ENCODE data around the gene DUSP1.

The DUSP1 gene

DNA sequence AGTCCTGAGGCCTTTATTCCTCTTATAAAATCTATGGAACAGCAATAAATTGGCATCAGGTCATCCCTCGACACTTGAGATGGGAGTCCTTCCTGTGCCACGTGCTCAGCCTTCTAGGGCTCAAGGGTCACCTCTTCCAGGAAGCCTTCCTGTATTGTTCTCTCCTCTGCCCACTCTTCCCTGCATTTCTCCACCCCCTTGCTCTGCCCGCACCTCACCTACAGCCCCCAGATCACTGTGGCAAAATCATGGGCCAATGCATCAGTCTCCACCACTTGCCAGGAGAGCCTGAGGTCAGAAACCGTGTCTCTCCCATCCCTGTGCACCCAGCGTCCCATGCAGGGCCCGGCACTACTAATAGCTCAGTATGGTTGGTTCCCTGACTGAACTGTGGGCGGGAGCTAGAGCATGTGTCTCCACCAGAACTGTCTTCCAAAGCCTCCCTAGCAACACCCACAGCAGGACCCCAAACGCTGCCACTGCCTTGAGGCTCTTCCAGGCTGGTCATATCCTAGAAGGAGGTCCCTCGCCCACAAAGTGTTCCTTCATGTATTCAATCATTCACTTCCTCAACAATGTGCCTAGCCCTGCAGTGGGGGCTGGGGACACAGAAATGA lies 13.5 kb downstream of the DUSP1 start (continued):
- TF ChIP-seq, protein P1, sequence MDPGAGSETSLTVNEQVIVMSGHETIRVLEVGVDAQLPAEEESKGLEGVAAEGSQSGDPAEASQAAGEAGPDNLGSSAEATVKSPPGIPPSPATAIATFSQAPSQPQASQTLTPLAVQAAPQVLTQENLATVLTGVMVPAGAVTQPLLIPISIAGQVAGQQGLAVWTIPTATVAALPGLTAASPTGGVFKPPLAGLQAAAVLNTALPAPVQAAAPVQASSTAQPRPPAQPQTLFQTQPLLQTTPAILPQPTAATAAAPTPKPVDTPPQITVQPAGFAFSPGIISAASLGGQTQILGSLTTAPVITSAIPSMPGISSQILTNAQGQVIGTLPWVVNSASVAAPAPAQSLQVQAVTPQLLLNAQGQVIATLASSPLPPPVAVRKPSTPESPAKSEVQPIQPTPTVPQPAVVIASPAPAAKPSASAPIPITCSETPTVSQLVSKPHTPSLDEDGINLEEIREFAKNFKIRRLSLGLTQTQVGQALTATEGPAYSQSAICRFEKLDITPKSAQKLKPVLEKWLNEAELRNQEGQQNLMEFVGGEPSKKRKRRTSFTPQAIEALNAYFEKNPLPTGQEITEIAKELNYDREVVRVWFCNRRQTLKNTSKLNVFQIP (CRISPR knock-in tag; IDR thresholded peaks at IDR 0.05; ENCODE audit: borderline replicate concordance, low read depth) = no peak
- TF ChIP-seq TOX (CRISPR knock-in tag; IDR thresholded peaks at IDR 0.05; ENCODE audit: borderline replicate concordance) (no peak), ZNF8 (CRISPR knock-in tag; IDR thresholded peaks at IDR 0.05) (no peak), ZC3H10 (CRISPR knock-in tag; IDR thresholded peaks at IDR 0.05) (no peak), TCF4 (CRISPR knock-in tag; IDR thresholded peaks at IDR 0.05; ENCODE audit: borderline replicate concordance) (no peak), ESRRG (CRISPR knock-in tag; IDR thresholded peaks at IDR 0.05) (no peak), OSR1 (CRISPR knock-in tag; IDR thresholded peaks at IDR 0.05) (no peak)

DNA sequence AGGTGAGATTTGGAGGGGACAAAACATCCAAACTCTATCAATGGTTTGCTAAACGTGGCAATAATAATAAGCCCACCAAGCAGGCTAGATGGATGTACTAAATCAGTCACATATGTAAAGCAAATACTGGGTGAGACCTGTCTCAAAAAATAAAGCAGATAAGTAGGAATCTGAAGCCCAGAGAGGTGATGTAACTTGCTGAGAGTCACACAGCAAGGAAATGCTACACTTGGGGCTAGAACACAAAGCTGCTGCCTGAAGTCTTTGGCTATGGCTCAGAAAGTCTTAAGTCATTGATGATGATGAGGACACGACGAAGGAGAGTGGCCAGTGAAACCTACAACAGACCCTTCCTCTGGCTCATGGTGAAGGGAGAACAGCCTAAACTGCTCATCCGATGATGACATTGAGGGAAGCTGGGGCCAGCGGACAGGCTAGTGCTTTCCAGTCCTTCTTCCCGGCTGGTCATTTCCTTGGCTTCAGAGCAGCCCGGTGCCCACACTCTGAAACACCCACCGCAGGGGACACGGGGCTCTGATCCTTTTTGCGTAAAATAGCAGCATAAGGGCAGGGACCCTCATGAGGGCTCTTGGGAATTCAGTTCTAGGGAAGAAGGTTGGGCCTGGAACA lies 14.1 kb downstream of the DUSP1 start:
- ATAC-seq = no peak

GRCh38 chr5:172754596-172755356 lies 16.2 kb downstream of the DUSP1 start:
- no peak for ATAC-seq
- TF ChIP-seq ZC3H10 (CRISPR knock-in tag; IDR thresholded peaks at IDR 0.05) (no peak), ISL1 (CRISPR knock-in tag; IDR thresholded peaks at IDR 0.05) (no peak), ZNF8 (CRISPR knock-in tag; IDR thresholded peaks at IDR 0.05) (no peak), TOX (CRISPR knock-in tag; IDR thresholded peaks at IDR 0.05; ENCODE audit: borderline replicate concordance) (no peak), TCF4 (CRISPR knock-in tag; IDR thresholded peaks at IDR 0.05; ENCODE audit: borderline replicate concordance) (no peak), ESRRG (CRISPR knock-in tag; IDR thresholded peaks at IDR 0.05) (no peak), PPARA (CRISPR knock-in tag; IDR thresholded peaks at IDR 0.05; ENCODE audit: borderline replicate concordance) (no peak), CSRNP3 (CRISPR knock-in tag; IDR thresholded peaks at IDR 0.05) (no peak)

More for the DNA sequence above, 14.1 kb downstream of the DUSP1 start:
- TF ChIP-seq TCF4 (CRISPR knock-in tag; IDR thresholded peaks at IDR 0.05; ENCODE audit: borderline replicate concordance) (no peak), ZNF565 (CRISPR knock-in tag; conservative IDR thresholded peaks at IDR 0.05; ENCODE audit: low read depth) (no peak), GLIS3 (CRISPR knock-in tag; IDR thresholded peaks at IDR 0.05) (no peak), ESRRG (CRISPR knock-in tag; IDR thresholded peaks at IDR 0.05) (no peak), ZFP30 (CRISPR knock-in tag; IDR thresholded peaks at IDR 0.05) (no peak), ZFP3 (CRISPR knock-in tag; IDR thresholded peaks at IDR 0.05) (no peak)

- no peak for ATAC-seq
- TF ChIP-seq ZC3H10 (CRISPR knock-in tag; IDR thresholded peaks at IDR 0.05) (no peak), GLIS3 (CRISPR knock-in tag; IDR thresholded peaks at IDR 0.05) (no peak), CSDC2 (CRISPR knock-in tag; IDR thresholded peaks at IDR 0.05) (no peak), ZFP3 (CRISPR knock-in tag; IDR thresholded peaks at IDR 0.05) (no peak), ISL1 (CRISPR knock-in tag; IDR thresholded peaks at IDR 0.05) (no peak)
Observed at GRCh38 chr5:172753101-172753500, 17.9 kb downstream of the DUSP1 start.

DNA sequence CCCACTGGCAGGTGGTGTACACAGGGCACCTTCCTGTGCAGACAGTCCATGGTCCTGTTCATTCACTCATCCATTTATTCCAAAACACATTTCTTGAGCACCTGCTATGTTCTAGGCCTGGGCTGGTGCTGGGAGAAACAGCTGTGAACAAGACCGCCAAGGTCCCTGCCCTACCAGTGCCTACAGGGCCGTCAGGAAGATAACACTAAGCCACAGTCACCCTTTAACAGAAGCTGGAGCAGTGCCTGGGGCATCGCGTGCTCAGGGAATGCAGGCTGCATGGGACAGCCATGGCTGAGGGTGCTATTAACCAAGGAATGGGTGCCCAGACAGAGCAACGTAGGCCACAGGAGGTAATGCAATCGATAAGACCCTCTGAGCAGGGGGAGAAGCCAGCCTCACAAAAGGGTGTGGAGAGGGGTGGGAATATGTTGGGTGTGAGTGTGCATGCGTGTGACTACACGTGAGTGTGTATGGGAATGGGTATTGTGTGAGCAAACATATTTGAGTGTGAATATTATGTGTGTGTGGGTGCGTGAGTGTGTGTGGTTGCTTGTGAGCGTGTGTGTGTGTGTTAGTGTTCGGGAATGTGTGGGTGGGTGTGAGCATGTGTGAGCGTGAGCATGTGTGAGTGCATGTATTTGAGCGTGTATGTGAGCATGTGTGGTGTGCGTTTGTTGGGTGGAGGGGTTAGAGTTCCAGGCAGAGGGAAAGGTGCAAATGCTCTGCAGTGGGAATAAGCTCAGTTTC lies 19.1 kb downstream of the DUSP1 start:
- TF ChIP-seq ZC3H10 (CRISPR knock-in tag; IDR thresholded peaks at IDR 0.05) (no peak), TSHZ2 (CRISPR knock-in tag; IDR thresholded peaks at IDR 0.05) (no peak), RARB (CRISPR knock-in tag; IDR thresholded peaks at IDR 0.05) (no peak), CSDC2 (CRISPR knock-in tag; IDR thresholded peaks at IDR 0.05) (no peak), BACH2 (CRISPR knock-in tag; IDR thresholded peaks at IDR 0.05; ENCODE audit: borderline replicate concordance) (no peak), GLIS3 (CRISPR knock-in tag; IDR thresholded peaks at IDR 0.05) (no peak), ZNF565 (CRISPR knock-in tag; conservative IDR thresholded peaks at IDR 0.05; ENCODE audit: low read depth) (no peak)

More for the DNA sequence above, 19.1 kb downstream of the DUSP1 start:
- no peak for ATAC-seq

Measured in SK-N-SH treated with all-trans-retinoic acid at 6 μM for 48 hours (cell line).